CD4-positive, alpha-beta T cell treated with Interleukin-17A for 4 hours (primary cell): ENCODE measurements around the gene MORC3.
"Not testable (repeated sequence)": the region's sequence is repeated elsewhere in the genome, so short reads cannot be mapped to it uniquely, and the experiment has no call there.

Experiments
- DNase-seq: peaks from one replicate; pipeline ENCODE4 v3.0.0-alpha.2; 2020; ENCODE audit warnings: mixed read lengths

MORC3 gene

DNA sequence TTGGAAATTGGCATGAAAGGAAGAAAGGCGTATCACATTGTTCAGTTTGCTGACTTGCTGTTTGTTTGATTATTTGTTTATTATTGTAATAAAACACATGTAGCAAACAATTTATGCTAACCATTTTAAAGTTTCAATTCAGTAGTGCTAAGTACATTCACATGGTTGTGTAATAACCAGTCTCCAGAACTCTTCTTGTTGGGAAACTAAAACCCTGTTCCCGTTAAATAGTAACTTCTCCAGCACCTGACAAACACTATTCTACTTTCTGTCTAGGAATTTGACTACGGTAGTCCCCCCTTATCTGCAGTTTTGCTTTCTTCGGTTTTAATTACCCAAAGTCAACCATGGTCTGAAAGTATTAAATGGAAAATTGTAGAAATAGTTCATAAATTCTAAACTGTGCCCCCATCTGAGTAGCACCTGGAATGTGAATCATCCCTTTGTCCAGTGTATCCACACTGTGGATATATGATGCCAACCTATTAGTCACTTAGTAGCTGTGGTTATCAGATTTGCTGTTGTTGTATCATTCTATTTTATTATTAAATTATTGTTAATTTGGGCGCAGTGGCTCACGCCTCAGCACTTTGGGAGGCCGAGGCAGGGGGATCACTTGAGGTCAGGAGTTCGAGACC is 5.5 kb downstream of the MORC3 start:
- DNase-seq, result no peak

- peak; percentile 62 for DNase-seq
Observed at GRCh38 chr21:36330904-36331303, 10.9 kb downstream of the MORC3 start.

GRCh38 chr21:36337099-36337509 is 17.1 kb downstream of the MORC3 start:
- DNase-seq, result no peak

- no peak for DNase-seq
Observed at GRCh38 chr21:36338975-36339374, 19.0 kb downstream of the MORC3 start.

DNA sequence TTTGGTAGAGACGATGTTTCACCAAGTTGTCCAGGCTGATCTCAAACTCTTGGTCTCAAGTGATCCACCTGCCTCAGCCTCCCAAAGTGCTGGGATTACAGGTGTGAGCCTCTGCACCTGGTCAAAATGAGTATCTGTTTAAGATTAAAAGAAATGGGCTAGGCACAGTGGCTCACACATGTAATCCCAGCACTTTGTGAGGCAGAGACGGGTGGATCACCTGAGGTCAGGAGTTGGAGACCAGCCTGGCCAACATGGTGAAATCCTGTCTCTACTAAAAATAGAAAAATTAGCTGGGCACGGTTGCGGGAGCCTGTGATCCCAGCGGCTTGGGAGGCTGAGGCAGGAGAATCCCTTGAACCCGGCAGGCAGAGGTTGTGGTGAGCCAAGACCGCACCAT is 22.6 kb downstream of the MORC3 start:
- not testable (repeated sequence) for DNase-seq

- DNase-seq, result no peak
Observed at GRCh38 chr21:36344931-36345330, 24.9 kb downstream of the MORC3 start.

DNA sequence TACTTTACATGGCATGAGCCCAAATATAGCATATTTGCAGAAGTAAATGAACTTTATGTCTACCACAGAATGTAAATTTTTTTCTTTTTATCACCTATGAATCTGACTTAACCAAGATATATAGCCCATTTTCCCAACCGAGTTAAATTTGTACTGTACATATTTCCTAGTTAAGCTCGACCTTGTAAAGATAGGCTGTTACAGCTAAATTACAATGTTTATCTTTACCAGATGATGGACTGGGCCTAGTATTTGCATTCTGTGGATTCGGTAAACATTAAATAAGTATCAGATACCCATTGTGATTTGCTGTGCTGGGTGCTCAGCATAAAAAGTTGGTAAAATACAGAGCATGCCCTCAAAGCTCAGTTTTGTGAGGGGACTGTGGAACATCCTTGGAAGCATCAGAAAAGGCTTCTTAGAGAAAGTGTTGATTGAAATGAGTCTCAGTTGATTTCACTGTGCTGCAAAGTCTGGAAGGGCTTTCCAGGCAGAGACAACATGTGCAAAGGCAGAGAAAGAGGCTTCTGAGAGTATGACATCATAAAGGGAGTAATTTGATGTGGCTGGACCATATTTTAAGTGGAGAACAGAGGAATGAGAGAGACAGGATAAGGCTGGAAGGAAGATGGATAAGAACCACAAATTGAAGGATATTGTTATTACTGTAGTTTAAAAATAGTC is 27.4 kb downstream of the MORC3 start:
- no peak for DNase-seq

GRCh38 chr21:36347962-36348328 is 27.9 kb downstream of the MORC3 start:
- DNase-seq, result no peak

DNA sequence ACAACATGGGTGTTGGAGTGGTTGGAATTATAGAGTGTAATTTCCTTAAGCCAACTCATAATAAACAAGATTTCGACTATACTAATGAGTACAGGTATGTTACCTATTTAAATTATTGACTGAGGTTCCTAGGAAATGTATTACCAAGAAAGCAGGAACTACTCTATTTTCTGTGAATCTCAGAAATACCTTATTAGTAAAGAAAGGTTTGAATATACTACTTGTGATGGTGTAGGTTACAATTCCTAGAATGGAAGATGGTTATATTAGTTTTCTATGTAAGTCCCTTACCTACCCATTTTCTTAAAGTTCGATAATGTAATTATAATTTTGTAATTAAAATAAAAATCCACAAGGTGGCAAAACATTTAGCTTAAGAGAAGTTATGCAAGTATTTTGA is 29.3 kb downstream of the MORC3 start:
- DNase-seq, result no peak

GRCh38 chr21:36350282-36350910 is 30.4 kb downstream of the MORC3 start:
- DNase-seq, result no peak

DNA sequence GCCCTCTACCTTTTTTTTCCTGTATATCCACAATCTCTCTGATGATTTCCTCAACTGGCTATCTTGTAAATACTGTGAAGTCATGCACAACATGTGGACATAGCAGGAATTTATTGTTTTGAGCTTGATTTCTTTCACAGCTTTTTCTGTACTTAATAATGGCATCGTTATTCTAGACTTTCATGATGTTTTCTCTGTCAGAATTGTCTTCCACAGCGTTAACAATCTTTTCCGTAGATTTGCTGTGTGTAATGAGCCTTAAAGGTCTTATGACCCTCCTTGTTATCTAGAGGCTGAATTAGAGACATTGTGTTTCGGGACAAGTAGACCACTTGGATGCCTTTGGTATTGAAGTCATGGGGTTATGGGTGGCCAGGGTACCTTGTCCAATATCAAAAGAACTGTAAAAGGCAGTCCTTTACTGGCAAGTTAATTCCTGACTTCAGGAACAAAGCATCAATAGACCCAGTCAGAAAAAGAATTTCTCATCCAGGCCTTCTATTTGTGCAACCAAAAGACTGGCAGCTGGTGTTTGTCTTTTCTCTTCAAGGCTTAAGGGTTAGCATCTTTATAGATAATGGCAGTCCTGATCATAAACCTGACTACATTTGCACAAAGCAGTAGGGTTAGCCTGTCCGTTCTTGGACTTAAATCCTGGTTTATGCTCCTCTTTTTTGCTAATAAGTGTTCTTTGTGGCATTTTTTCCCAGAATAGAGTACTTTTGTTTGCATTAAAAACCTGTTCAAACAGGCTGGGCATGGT is 35.1 kb downstream of the MORC3 start:
- no peak for DNase-seq

- no peak for DNase-seq
Observed at GRCh38 chr21:36355868-36356267, 35.9 kb downstream of the MORC3 start.

DNA sequence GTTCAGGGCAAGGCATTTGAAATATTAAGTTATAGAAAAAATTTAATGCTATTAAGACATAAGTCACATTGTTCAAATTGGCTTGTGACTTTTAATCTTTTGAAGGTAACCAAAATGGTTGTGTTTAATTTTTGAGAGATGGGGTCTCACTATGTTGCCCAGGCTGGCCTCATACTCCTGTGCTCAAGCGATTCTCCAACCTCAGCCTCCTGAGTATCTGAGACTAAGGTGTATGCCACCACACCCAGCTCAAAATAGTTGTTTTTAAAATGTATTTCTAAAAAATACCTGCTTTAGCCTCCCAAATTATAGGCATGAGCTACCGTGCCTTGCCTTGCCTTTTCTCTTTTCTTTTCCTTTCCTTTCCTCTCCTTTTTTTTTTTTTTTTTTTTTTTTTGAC is 39.2 kb downstream of the MORC3 start:
- DNase-seq, result no peak

DNA sequence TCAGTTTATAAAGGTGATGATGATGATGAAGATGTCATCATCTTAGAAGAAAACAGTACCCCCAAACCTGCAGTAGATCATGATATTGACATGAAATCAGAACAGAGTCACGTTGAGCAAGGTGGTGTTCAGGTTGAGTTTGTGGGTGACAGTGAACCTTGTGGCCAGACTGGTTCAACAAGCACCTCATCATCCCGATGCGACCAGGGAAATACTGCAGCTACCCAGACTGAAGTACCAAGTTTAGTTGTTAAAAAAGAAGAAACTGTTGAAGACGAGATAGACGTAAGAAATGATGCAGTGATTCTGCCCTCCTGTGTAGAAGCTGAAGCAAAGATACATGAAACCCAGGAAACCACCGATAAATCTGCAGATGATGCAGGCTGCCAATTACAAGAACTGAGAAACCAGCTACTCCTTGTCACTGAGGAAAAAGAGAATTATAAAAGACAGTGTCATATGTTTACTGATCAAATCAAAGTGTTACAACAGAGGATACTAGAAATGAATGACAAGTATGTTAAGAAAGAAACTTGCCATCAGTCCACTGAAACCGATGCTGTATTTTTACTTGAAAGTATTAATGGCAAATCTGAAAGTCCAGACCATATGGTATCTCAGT is 49.2 kb downstream of the MORC3 start:
- DNase-seq, result no peak

GRCh38 chr21:36375994-36376393 is 56.0 kb downstream of the MORC3 start:
- no peak for DNase-seq

- DNase-seq, result no peak
Observed at GRCh38 chr21:36377391-36377842, 57.4 kb downstream of the MORC3 start.

GRCh38 chr21:36379251-36379650 is 59.3 kb downstream of the MORC3 start:
- DNase-seq, result no peak

DNA sequence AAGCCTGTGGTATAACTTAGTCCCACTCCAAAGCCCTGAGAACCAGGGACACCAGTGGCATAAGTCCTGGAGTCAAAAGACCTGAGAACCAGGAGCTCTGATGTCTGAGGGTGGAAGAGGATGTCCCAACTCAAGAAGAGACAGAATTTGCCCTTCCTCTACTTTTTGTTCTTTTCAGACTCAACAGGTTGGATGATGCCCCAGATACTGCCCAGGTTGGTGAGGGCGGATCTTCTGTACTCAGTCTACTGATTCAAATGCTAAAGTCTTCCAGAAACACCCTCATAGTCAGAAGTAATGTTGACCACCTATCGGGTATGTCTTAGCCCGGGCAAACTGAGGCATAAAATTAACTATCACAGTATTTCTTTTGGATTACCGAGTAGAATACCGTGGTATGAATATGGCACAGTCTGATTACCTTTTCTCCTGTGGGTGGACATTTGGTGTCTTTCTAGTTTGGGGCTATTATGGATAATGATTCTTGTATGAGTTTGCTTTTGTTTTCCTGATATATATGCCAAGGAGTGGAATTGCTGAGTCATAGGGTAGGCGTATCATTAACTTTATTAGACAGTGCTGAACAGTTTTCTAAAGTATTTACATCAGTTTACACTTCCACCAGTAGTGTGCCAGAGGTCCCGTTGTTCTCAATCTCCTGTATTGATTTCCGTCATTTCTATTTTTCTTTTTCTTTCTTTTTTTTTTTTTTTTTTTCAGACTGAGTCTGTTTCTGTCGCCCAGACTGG is 62.0 kb downstream of the MORC3 start:
- DNase-seq, result no peak

DNA sequence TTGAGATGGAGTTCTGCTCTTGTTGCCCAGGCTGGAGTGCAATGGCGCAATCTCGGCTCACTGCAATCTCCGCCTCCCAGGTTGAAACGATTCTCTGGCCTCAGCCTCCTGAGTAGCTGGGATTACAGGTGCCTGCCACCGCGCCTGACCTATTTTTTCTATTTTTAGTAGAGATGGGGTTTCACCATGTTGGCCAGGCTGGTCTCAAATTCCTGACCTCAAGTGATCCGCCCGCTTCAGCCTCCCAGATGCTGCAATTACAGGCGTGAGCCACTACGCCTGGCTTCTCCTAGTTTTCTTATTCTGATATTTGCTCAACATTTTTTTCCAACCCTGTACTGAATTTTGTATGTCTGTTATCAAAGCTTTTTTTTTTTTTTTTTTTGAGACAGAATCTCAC is 62.7 kb downstream of the MORC3 start:
- DNase-seq, result not testable (repeated sequence)

DNA sequence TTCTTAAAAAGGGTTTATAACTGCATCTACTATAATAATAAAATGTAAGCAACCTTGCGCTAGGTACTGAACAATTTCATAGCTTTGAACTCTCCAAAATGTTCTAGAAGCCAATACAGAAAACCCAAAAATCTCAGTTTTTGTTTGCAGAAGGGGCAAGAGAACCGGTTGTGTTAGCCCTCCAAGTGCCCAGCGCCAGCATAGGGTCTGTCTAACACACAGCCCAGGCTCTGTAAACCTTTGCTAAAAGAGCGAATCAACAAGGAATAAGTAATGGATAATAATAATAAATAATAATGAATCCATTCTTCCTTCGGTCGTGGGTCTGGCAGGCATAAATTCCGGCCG is 64.9 kb downstream of the MORC3 start:
- DNase-seq, result no peak

GRCh38 chr21:36385233-36386030 is 65.4 kb downstream of the MORC3 start, which contains the start of gene CHAF1B:
TSS of gene CHAF1B (plus strand) at chr21:36385392. CDS start at chr21:36386137, 745 bp downstream.
- DNase-seq, result peak; percentile 81
